C4-2B (cell line): Measurements from ENCODE around the gene DACT1.

Experiments
- CTCF ChIP-seq: fragments of 450-650 bp; conservative IDR thresholded peaks from 2 replicates; pipeline ENCODE4 v1.5.1; 2017; ENCODE audit warnings: mild to moderate bottlenecking
- ZFX ChIP-seq: fragments of 450-650 bp; IDR thresholded peaks from 2 replicates; pipeline ENCODE4 v1.6.1; 2017

GRCh38 chr14:58687232-58687795 is 49.6 kb downstream of the DACT1 start:
- TF ChIP-seq CTCF (no peak), ZFX (no peak)
